HepG2 (cell line): ENCODE measurements around the gene STIM1. TPM values are rescaled to one million over a fixed set of nuclear protein-coding genes. Genes with fewer than 3 reads are reported as not detected.

ENCODE experiments used
- AHR ChIP-seq: IDR thresholded peaks from 2 replicates; pipeline ENCODE4 v1.6.1; 2018; ENCODE audit warnings: missing genetic modification reagents, missing compliant biosample characterization
- ARID4A ChIP-seq: sonication (generic); formaldehyde crosslinking; IDR thresholded peaks from 2 replicates; pipeline ENCODE4 v1.5.0; 2020; ENCODE audit warnings: mild to moderate bottlenecking, missing genetic modification reagents, borderline replicate concordance
- ARNT ChIP-seq: fragments of 450-650 bp; IDR thresholded peaks from 2 replicates; pipeline ENCODE4 v1.6.1; 2017
- HINFP ChIP-seq: sonication (generic); formaldehyde crosslinking; IDR thresholded peaks from 2 replicates; pipeline ENCODE4 v1.4.0; 2020; ENCODE audit warnings: low read depth, mild to moderate bottlenecking, missing genetic modification reagents
- MAFG ChIP-seq: sonication (generic); formaldehyde crosslinking; IDR thresholded peaks from 2 replicates; pipeline ENCODE4 v1.5.1; 2020; ENCODE audit warnings: mild to moderate bottlenecking, missing genetic modification reagents
- MIER2 ChIP-seq: IDR thresholded peaks from 2 replicates; pipeline ENCODE4 v1.6.1; 2016; ENCODE audit warnings: missing biosample characterization, missing genetic modification reagents
- MLLT10 ChIP-seq: sonication (generic); formaldehyde crosslinking; IDR thresholded peaks from 2 replicates; pipeline ENCODE4 v1.4.0; 2020; ENCODE audit warnings: missing genetic modification reagents
- MYPOP ChIP-seq: sonication (generic); formaldehyde crosslinking; IDR thresholded peaks from 2 replicates; pipeline ENCODE4 v1.8.1; 2023; ENCODE audit warnings: mild to moderate bottlenecking, moderate library complexity, missing genetic modification reagents
- SOX6 ChIP-seq, 2 experiments: fragments of 450-650 bp in 1 of 2; sonication (generic) in 1 of 2; formaldehyde crosslinking in 1 of 2; IDR thresholded peaks; 2 replicates each; pipeline versions ENCODE4 v1.4.0 to v1.6.1; 2017 to 2020; ENCODE audit warnings: antibody characterized with exemption in 1 of 2, mild to moderate bottlenecking in 1 of 2, missing genetic modification reagents in 1 of 2
- ZBTB43 ChIP-seq: sonication (generic); formaldehyde crosslinking; conservative IDR thresholded peaks from 2 replicates; pipeline ENCODE4 v1.4.0; 2020; ENCODE audit warnings: missing genetic modification reagents
- ZNF317 ChIP-seq: sonication (generic); formaldehyde crosslinking; IDR thresholded peaks from 2 replicates; pipeline ENCODE4 v1.5.0; 2020; ENCODE audit warnings: mild to moderate bottlenecking, missing genetic modification reagents
- ZNF510 ChIP-seq: sonication (generic); formaldehyde crosslinking; IDR thresholded peaks from 2 replicates; pipeline ENCODE4 v1.4.0; 2020; ENCODE audit warnings: low read depth, mild to moderate bottlenecking, missing genetic modification reagents
- ZNF549 ChIP-seq: sonication (generic); formaldehyde crosslinking; IDR thresholded peaks from 2 replicates; pipeline ENCODE4 v1.5.0; 2020; ENCODE audit warnings: missing genetic modification reagents
- ZNF569 ChIP-seq: sonication (generic); formaldehyde crosslinking; IDR thresholded peaks from 2 replicates; pipeline ENCODE4 v1.5.0; 2020; ENCODE audit warnings: mild to moderate bottlenecking, missing genetic modification reagents, moderate library complexity, borderline replicate concordance
- ZNF597 ChIP-seq: sonication (generic); formaldehyde crosslinking; IDR thresholded peaks from 2 replicates; pipeline ENCODE4 v1.5.0; 2020; ENCODE audit warnings: missing genetic modification reagents
- polyA plus RNA-seq, 8 experiments: library from polyadenylated mRNA; depleted of rRNA in 3 of 8; stranded (reverse) in 7 of 8; unstranded in 1 of 8; fragments of >200 nt; fragmentation: Illumina TruSeq in 4 of 8; extraction: Trizol in 4 of 8; gene quantifications; 2 replicates each; pipeline versions ENCODE4 v1.2.1 to v1.2.3, GENCODE V29; 2011 to 2016; ENCODE audit warnings: low read depth in 4 of 8, missing spikeins in 1 of 8, mixed read lengths in 1 of 8; ENCODE audit not compliant: insufficient read depth in 1 of 8
- total RNA-seq, 5 experiments: library from RNA; depleted of rRNA; stranded (reverse); fragments of >200 nt; fragmentation: Illumina TruSeq; extraction: Trizol; gene quantifications; 2 replicates each; pipeline ENCODE4 v1.2.3, GENCODE V29; 2016; ENCODE audit warnings: low read depth in 1 of 5

Gene STIM1
- total and polyA plus RNA-seq, 2 of the 13 experiments (the other 11 are each of a cell fraction or from before 2014, with no cell fraction given) = 19.2 to 28.5 TPM

- peak; percentile 80; the same call in 1 of the 2 replicates for TF ChIP-seq ZNF317 (CRISPR knock-in tag)
- no peak for TF ChIP-seq MAFG
- TF ChIP-seq HINFP (CRISPR knock-in tag) = no peak
- TF ChIP-seq AHR (CRISPR knock-in tag) = 0 out of 2 replicates have a peak, but pooled peaks have one; percentile 31
- no peak for TF ChIP-seq ZNF549 (CRISPR knock-in tag)
- no peak for TF ChIP-seq MLLT10 (CRISPR knock-in tag)
- no peak for TF ChIP-seq SOX6 (IDR thresholded peaks at IDR 0.05)
- no peak; the same call in 1 of the 2 replicates for TF ChIP-seq SOX6 (CRISPR knock-in tag; IDR thresholded peaks at IDR 0.05)
- TF ChIP-seq ARNT = no peak
- TF ChIP-seq MYPOP (CRISPR knock-in tag) = 0 out of 2 replicates have a peak, but pooled peaks have one; percentile 64
- TF ChIP-seq ZBTB43 = 0 out of 2 replicates have a peak, but pooled peaks have one; percentile 52
- TF ChIP-seq MIER2 = peak; percentile 51; the same call in 1 of the 2 replicates
- TF ChIP-seq ARID4A (CRISPR knock-in tag) = peak; percentile 84; the same call in 1 of the 2 replicates
- no peak for TF ChIP-seq ZNF569 (CRISPR knock-in tag)
- TF ChIP-seq ZNF510 = no peak
- TF ChIP-seq ZNF597 (CRISPR knock-in tag) = no peak
Observed at GRCh38 chr11:3841426-3842350, 13.8 kb upstream of the STIM1 start (continued).
